ENCODE measurements around the gene IQSEC1. TPM values are rescaled to one million over a fixed set of nuclear protein-coding genes. Genes with fewer than 3 reads are reported as not detected.

IQSEC1 gene
- total and polyA plus RNA-seq, 2 of the 8 experiments (the other 6 are each of a cell fraction or from before 2014, with no cell fraction given): 6.8 to 28.8 TPM

GRCh38 chr3:13115991-13116390 is 42.8 kb upstream of the IQSEC1 start:
- FAIRE-seq: no peak

More at GRCh38 chr3:13115991-13116390, 42.8 kb upstream of the IQSEC1 start:
- Histone ChIP-seq H4K5ac (ENCODE audit: insufficient read length, low read depth, low read length) (no peak overlapping the region), H3K36me3 (ENCODE audit: control insufficient read depth in 2 of 4, insufficient read depth in 4 of 4, low read length in 3 of 4) (no peaks in the 10 kb centered on the region), H3K23ac (ENCODE audit: insufficient read length) (no peak overlapping the region), H4K8ac (ENCODE audit: extremely low read depth, insufficient read depth, low read length) (no peak overlapping the region), H3K27me3 (replicated peaks in 1 of 4; ENCODE audit: control insufficient read depth in 3 of 4, extremely low read depth in 1 of 4, insufficient read depth in 3 of 4, low read length in 3 of 4) (no peaks in the 10 kb centered on the region), H2AK5ac (ENCODE audit: low read depth, low read length) (no peak overlapping the region), H3K4me3 (ENCODE audit: extremely low read depth in 1 of 4, insufficient read depth in 2 of 4, low read depth in 3 of 4, low read length in 4 of 4) (no peak overlapping the region), H3K9me3 (ENCODE audit: insufficient read depth in 2 of 2, low read depth in 1 of 2, low read length in 1 of 2) (no peaks in the 10 kb centered on the region), H3K27ac (ENCODE audit: low read depth, low read length) (no peak overlapping the region), H3K4me2 (ENCODE audit: insufficient read depth in 1 of 2, low read depth in 2 of 2, low read length in 2 of 2) (no peak overlapping the region), H3K79me2 (ENCODE audit: control insufficient read depth in 1 of 2, insufficient read depth in 2 of 2, low read length in 2 of 2) (no peaks in the 10 kb centered on the region), H3K9ac (replicated peaks in 1 of 4; ENCODE audit: extremely low read depth in 1 of 4, low read depth in 3 of 4, low read length in 3 of 4) (no peak overlapping the region), H3K4me1 (replicated peaks in 1 of 4; ENCODE audit: control insufficient read depth in 3 of 4, insufficient read depth in 4 of 4, low read length in 3 of 4) (peaks cover 0 to 3% (median 0%) of the 10 kb centered on the region in 4 experiments; a peak in 1 of 7 replicates), H2BK5ac (ENCODE audit: low read depth, low read length) (no peak overlapping the region), H3K18ac (ENCODE audit: extremely low read depth, low read length) (no peak overlapping the region), H3K14ac (ENCODE audit: insufficient read length) (no peak overlapping the region), H4K20me1 (replicated peaks in 1 of 2; ENCODE audit: control insufficient read depth in 1 of 2, insufficient read depth in 2 of 2, low read length in 2 of 2) (peaks cover 0 to 7% of the 10 kb centered on the region in 2 experiments), H4K91ac (replicated peaks; ENCODE audit: insufficient read length, low read length) (no peak overlapping the region), H2BK20ac (ENCODE audit: low read length) (no peak overlapping the region), H3K4ac (replicated peaks; ENCODE audit: insufficient read length, low read depth, low read length) (no peak overlapping the region), H2BK120ac (replicated peaks; ENCODE audit: low read depth, low read length) (no peak overlapping the region), H3K79me1 (ENCODE audit: low read depth, low read length) (no peaks in the 10 kb centered on the region), H2BK15ac (ENCODE audit: low read length) (no peak overlapping the region), H3K23me2 (ENCODE audit: low read depth, low read length) (peaks cover 3% of the 10 kb centered on the region; the same call in 1 of the 2 replicates), H3K56ac (replicated peaks; ENCODE audit: insufficient read length, low read depth, low read length) (no peak overlapping the region), H2BK12ac (ENCODE audit: low read depth, low read length) (no peak overlapping the region), H2AFZ (ENCODE audit: low read length) (no peak overlapping the region)
- WGBS, 2 experiments (ENCODE audit: extremely low coverage in 1 of 2, insufficient coverage in 1 of 2, insufficient read length in 1 of 2, insufficient replicate concordance in 2 of 2, low coverage in 1 of 2, low lambda C conversion rate in 2 of 2, missing lambda C conversion rate in 1 of 2): 89% methylated on average over 7 of the region's 7 CpGs; no CpG with 5 or more reads in 1 of the 2 experiments
- TF ChIP-seq RNF2 (IDR thresholded peaks at IDR 0.05; ENCODE audit: borderline replicate concordance, low read depth, low read length, missing control alignments, poor library complexity, severe bottlenecking) (no peak), USF2 (IDR thresholded peaks at IDR 0.05; ENCODE audit: low read length) (no peak), FOSL1 (IDR thresholded peaks at IDR 0.05; ENCODE audit: insufficient read depth, low read depth, low read length) (no peak), TBP (IDR thresholded peaks at IDR 0.05; ENCODE audit: low read depth, low read length) (no peak), KDM4A (IDR thresholded peaks at IDR 0.05; ENCODE audit: low read depth, low read length, severe bottlenecking) (no peak), HDAC6 (IDR thresholded peaks at IDR 0.05; ENCODE audit: low read depth, low read length) (no peak), PHF8 (conservative IDR thresholded peaks at IDR 0.05; ENCODE audit: low read depth, low read length) (no peak), CHD1 (IDR thresholded peaks at IDR 0.05; ENCODE audit: low read depth, low read length) (no peak)
- DNase-seq (ENCODE audit: low read depth in 1 of 2, low spot score in 2 of 2): no peak
- POLR2A ChIA-PET (ENCODE audit: partially characterized antibody): no interaction called here
- CTCF ChIA-PET (ENCODE audit: partially characterized antibody): interaction anchor here (1.2 to 2.8 kb wide), 4 partner anchors 9 to 23 kb away, joined by 3 to 13 read pairs (median 8); no protein-coding TSS in a partner anchor
